Heart left ventricle (tissue), 16 donors: ENCODE data around the gene FEN1. TPM values are rescaled to one million over a fixed set of nuclear protein-coding genes. Genes with fewer than 3 reads are reported as not detected.

Experiments used
- ATAC-seq, 4 donors: fragments of 200-7000 bp; cut with Tn5 transposase; one replicate each; pipeline ENCODE4 v1.9.1; 2020 to 2022; ENCODE audit warnings: moderate library complexity in 4 of 4, mild to moderate bottlenecking in 3 of 4, moderate number of reproducible peaks in 1 of 4
- DNase-seq, 5 donors: peaks; one replicate each; pipeline ENCODE4 v3.0.0-alpha.2; 2020
- H3K27ac ChIP-seq, 12 donors: fragments of 200-600 bp; sonication (generic) in 4 of 12; one replicate each; pipeline versions ENCODE4 v1.5.0 to v1.8.0; 2016 to 2022; ENCODE audit warnings: mild to moderate bottlenecking in 2 of 12
- H3K27me3 ChIP-seq, 9 donors: fragments of 200-600 bp; sonication (generic) in 2 of 9; one replicate each; pipeline versions ENCODE4 v1.5.1 to v1.8.0; 2016 to 2022; ENCODE audit warnings: mild to moderate bottlenecking in 3 of 9
- H3K36me3 ChIP-seq, 9 donors: fragments of 200-600 bp; sonication (generic) in 2 of 9; one replicate each; pipeline versions ENCODE4 v1.5.0 to v1.8.0; 2018 to 2022; ENCODE audit warnings: mild to moderate bottlenecking in 2 of 9
- H3K4me1 ChIP-seq, 12 donors: fragments of 200-600 bp; sonication (generic) in 4 of 12; one replicate each; pipeline versions ENCODE4 v1.5.0 to v1.8.0; 2016 to 2022; ENCODE audit warnings: mild to moderate bottlenecking in 3 of 12
- H3K4me3 ChIP-seq, 12 donors: fragments of 200-600 bp; sonication (generic) in 4 of 12; one replicate each; pipeline versions ENCODE4 v1.5.0 to v1.8.0; 2017 to 2022; ENCODE audit warnings: mild to moderate bottlenecking in 9 of 12, moderate library complexity in 4 of 12
- H3K9me3 ChIP-seq, 12 donors: fragments of 200-600 bp; sonication (generic) in 4 of 12; one replicate each; pipeline versions ENCODE4 v1.5.0 to v1.8.0; 2016 to 2022; ENCODE audit warnings: mild to moderate bottlenecking in 1 of 12
- CTCF ChIP-seq, 12 donors: fragments of 200-600 bp; sonication (generic) in 4 of 12; IDR thresholded peaks; one replicate each; pipeline versions ENCODE4 v1.5.0 to v1.8.0; 2018 to 2022; ENCODE audit warnings: antibody characterized with exemption in 12 of 12, mild to moderate bottlenecking in 5 of 12
- POLR2A ChIP-seq, 2 donors: fragments of 450-650 bp; IDR thresholded peaks; one replicate each; pipeline ENCODE4 v1.6.1; 2017; ENCODE audit warnings: antibody characterized with exemption in 2 of 2, mild to moderate bottlenecking in 2 of 2, moderate library complexity in 2 of 2
- WGBS, 4 donors: extraction: QIAGEN DNeasy Blood & Tissue Kit in 2 of 4; methylation state at CpG; one replicate each; pipeline versions ENCODE4 v1.1.5 to v1.1.7; 2013 to 2018; 5-methylcytosine and 5-hydroxymethylcytosine counted together
- intact Hi-C, 10 donors: fragments of 100-400 bp; cut with DNase I; formaldehyde crosslinking; loops; one replicate each; pipeline versions ENCODE4 v1.11.1 to v1.14.2; 2022
- polyA plus RNA-seq, 2 donors: library from polyadenylated mRNA; stranded (reverse); fragments of 200-250 nt; gene quantifications; one replicate each; pipeline ENCODE4 v1.2.3, GENCODE V29; 2013
- total RNA-seq, 9 donors: library from RNA; depleted of rRNA in 2 of 9; stranded (reverse); fragments of >200 nt in 2 of 9; fragmentation: NEBNext Ultra II Directional in 3 of 9; extraction: Animal tissue kit (Norgen Biotek cat#: 25700) in 3 of 9; gene quantifications; one replicate each; pipeline versions ENCODE4 v1.1.0 to v1.2.4, GENCODE V29; 2016 to 2023
- donor health status: ischemic (EF 13 %, LVEDD 7.1; RV severe dilation, severe dysfunction).
- donor health status: healthy with polysubstance abuse.
- donor health status: DM: no; HTN: yes; CAD: no.
- donor health status: DM: no; HTN: no; CAD: no.
- donor health status: ischemic (EF 25% LVEDD 6.9; RV normal size, moderate dysfunction).
- donor health status: ischemic (EF 25% LVEDD 5.7; RV mildly dilated, moderate dysfunction).
- donor health status: healthy.
- donor health status: DM: yes; HTN: yes; CAD: no.
- donor health status: ischemic (EF 35%, LVEDD 5.7; RV mildly dilated, moderate dysfunction).
- donor health status: nonischemic (EF 11% LVEDD 7.7; RV severe dilation, severe dysfunction).
- donor health status: DM: yes; HTN: yes; CAD: no.
- donor health status: PGD.
- donor health status: ischemic (EF 29% LVEDD 5.4; RV normal size, mild dysfunction).
- donor health status: nonischemic (EF 23%, LVEDD 6.1; RV moderate dilation, normal function).

FEN1 gene
- total and polyA plus RNA-seq, 11 donors: 2.6 to 13.7 (median 6.8) TPM

GRCh38 chr11:61785837-61786402 is 6.8 kb upstream of the FEN1 start:
- no peak for ATAC-seq
- Histone ChIP-seq H3K36me3 (peaks cover 0 to 71% (median 62%) of the 10 kb centered on the region in 9 donors), H3K4me3 (no peak overlapping the region), H3K27me3 (no peaks in the 10 kb centered on the region), H3K27ac (no peak overlapping the region), H3K4me1 (peaks cover 0 to 2% (median 0%) of the 10 kb centered on the region in 12 donors), H3K9me3 (no peaks in the 10 kb centered on the region)
- WGBS, 4 donors: 81 to 93% (median 91%) methylated on average over 10 to 11 of the region's 11 CpGs
- DNase-seq: peak in 1 of 5 donors; percentile 30
- intact Hi-C loops: no loop called here
- TF ChIP-seq POLR2A (IDR thresholded peaks at IDR 0.05) (no peak), CTCF (IDR thresholded peaks at IDR 0.05) (no peak)

- 43 to 54% (median 51%) methylated on average over 8 to 9 of the region's 9 CpGs for WGBS, 4 donors
- H3K9me3 ChIP-seq: no peaks in the 10 kb centered on the region
- DNase-seq (peak in 1 of 5 donors; percentile 56), ATAC-seq (no peak)
- no peak overlapping the region for H3K27ac ChIP-seq
- no peaks in the 10 kb centered on the region for H3K27me3 ChIP-seq
- no peak overlapping the region for H3K4me3 ChIP-seq
- peaks cover under 1 to 14% (median 10%) of the 10 kb centered on the region in 12 donors for H3K4me1 ChIP-seq
- intact Hi-C loops: no loop called here
- TF ChIP-seq CTCF (IDR thresholded peaks at IDR 0.05) (peak in 7 of 12 donors; percentile 15 to 40 (median 31)), POLR2A (IDR thresholded peaks at IDR 0.05) (no peak)
- H3K36me3 ChIP-seq: peaks cover 0 to 71% (median 62%) of the 10 kb centered on the region in 9 donors
Measured at GRCh38 chr11:61787928-61788491, 4.7 kb upstream of the FEN1 start.

- 5 to 7% (median 6%) methylated on average over 14 of the region's 14 CpGs for WGBS, 4 donors
- H3K9me3 ChIP-seq: no peaks in the 10 kb centered on the region
- H3K36me3 ChIP-seq: peaks cover 0 to 53% (median 40%) of the 10 kb centered on the region in 9 donors
- TF ChIP-seq CTCF (IDR thresholded peaks at IDR 0.05) (peak in 3 of 12 donors; percentile 21 to 34 (median 26)), POLR2A (IDR thresholded peaks at IDR 0.05) (no peak)
- peak overlapping the region; percentile 89 to 99 (median 96) for H3K27ac ChIP-seq
- DNase-seq (peak; percentile 58 to 86 (median 75)), ATAC-seq (peak; percentile 35 to 82 (median 58))
- H3K4me3 ChIP-seq: peak overlapping the region; percentile 62 to 92 (median 72)
- peaks cover 6 to 24% (median 17%) of the 10 kb centered on the region in 12 donors for H3K4me1 ChIP-seq
- intact Hi-C loops: loop anchor here in 3 of 10 donors (2.0 to 10.0 kb wide), 3 partner anchors 99 to 583 kb away; partner anchors contain the start of gene FADS3 (in 1 of the 3)
- H3K27me3 ChIP-seq: no peaks in the 10 kb centered on the region
Measured at GRCh38 chr11:61791737-61792309, 888 bp upstream of the FEN1 start.
